NCI-H146 treated with DMSO at 0.1 percent for 48 hours (cell line): ENCODE data around the gene TEX55.
A peak's percentile ranks its signal among the peaks of the same experiment; 100 is the strongest.
"Not testable (repeated sequence)": the region's sequence is repeated elsewhere in the genome, so short reads cannot be mapped to it uniquely, and the experiment has no call there.

Experiments used
- DNase-seq: peaks from one replicate; lab custom pipeline; 2025; ENCODE audit not compliant: unreplicated experiment; lab: John Stamatoyannopoulos, UW

TEX55 gene

DNA sequence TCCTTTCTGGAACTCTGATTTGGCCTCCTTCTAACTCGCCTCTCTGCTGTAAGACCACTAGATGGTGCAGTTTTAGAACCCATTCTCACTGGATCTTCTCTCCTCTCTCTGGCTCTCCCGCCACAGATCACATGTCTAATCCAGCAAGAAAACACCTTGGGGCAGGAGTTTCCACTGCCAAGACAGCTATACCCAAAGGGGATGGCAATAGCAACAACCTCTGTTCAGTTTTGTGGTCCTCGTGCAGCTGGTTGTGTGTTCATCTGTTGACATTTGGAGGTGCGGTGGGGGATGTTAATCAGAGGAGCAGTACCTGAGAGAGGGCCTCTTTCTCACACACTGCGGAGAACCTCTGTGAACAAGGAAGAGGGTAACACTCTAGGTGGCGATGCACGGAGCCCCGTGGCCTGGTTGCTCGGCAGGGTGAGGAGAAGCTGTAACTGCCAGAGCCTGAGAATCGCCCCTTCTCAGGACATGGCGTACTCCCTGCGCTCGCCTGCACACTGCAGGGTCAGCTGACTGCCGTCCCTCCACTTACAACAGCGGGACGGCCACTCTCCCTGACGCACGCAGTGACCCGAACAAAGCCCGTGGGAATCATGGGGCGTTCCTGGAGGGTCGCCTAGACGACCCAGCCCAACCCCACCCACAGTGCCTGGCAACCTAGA lies at the start of gene TEX55:
TSS of gene TEX55 (plus strand) at position 666 of the 668 bp plus-strand sequence. CDS start 25 bp downstream, outside the sequence.
- peak; percentile 87 for DNase-seq

DNA sequence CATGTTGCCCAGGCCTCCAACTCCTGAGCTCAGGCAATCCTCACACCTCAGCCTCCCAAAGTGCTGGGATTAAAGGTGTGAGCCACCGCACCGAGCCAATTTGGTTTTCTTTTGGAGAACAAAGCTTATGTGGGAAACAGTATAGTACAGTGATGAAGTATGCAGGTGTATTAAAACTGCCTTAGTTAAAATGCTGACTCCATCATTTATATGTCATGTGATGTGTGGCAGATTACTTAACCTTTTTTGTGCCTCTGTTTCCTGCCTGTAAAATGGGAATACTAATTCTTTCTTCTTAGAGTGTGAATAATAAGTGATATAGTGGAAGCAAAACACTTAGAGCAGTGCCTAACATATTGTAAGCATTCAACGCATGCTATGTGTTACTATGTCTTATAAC lies 48.0 kb upstream of the TEX55 start:
- no peak for DNase-seq

DNA sequence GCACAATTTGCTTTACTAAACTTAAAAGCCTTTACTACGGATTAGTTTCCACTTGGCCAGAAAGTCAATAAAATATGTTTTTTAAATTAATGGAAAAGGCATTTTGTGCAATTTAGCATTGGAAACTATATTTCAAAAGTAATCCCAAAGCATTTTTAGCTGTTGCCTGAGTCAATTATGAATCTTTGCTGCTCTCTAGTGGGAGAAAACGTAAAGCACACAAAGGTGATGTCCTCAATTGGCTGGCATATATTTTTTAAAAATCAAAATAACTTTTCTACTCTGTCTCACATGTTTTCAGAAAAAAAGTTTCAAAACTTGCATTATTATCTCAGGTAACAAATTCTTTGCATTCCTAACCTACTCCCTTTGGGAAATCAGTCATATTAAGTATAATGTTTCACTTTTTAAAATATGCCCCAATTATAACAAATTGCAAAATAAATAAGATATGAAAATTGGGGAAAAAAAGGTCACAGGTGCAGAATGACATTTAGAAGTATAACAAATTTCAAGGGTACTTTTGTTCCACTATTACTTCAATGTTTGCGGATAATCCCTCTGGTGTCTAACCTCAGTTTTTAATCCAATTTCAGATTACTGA lies 47.2 kb upstream of the TEX55 start:
- DNase-seq, result no peak

DNA sequence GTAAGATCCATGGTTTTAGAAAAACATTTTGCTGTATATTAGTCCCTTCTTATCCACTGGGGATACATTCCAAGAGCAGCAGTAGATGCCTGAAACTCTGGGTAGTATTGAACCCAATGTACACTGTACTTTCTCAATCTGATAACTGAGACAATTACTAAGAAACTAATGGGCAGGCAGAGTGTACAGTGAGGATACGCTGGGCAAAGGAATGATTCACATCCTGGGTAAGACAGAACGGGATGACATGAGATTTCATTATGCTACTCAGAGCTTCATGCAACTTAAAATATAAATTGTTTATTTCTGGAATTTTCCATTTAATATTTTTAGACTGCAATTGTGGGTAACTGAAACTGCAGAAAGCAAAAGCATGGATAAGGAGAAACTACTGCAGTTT lies 46.2 kb upstream of the TEX55 start:
- no peak for DNase-seq

DNA sequence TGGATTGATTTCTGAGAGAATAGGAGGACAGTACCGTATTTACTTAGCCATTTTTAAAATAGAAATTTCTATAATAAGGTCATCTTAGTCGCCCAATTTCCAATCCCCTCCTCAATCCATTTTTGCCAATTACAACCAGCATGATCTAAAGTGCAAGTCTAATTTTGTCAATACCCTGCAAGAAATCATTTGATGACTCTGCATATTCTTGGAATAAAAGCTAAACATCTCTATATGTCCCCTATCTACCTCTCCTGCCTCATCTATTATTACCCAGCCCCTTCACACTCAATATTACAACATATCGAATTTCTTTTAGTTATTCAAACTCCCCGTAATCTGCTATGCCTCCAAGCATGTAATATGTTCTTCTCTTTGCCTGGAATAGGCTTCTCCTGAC lies 41.9 kb upstream of the TEX55 start:
- no peak for DNase-seq

DNA sequence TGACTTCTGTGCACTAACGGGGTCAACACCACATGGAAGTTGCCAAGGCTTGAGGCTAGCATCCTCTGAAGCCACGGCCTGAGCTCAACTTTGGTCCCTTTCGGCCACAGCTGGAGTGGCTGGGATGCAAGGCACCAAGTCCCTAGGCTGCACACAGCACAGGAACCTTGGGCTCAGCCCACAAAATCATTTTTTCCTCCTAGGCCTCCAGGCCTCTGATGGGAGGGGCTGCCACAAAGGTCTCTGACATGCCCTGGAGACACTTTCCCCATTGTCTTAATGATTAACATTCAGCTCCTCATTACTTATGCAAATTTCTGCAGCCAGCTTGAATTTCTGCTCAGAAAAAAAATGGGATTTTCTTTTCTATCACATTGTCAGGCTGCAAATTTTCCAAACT lies 27.6 kb upstream of the TEX55 start:
- DNase-seq, result not testable (repeated sequence)

DNA sequence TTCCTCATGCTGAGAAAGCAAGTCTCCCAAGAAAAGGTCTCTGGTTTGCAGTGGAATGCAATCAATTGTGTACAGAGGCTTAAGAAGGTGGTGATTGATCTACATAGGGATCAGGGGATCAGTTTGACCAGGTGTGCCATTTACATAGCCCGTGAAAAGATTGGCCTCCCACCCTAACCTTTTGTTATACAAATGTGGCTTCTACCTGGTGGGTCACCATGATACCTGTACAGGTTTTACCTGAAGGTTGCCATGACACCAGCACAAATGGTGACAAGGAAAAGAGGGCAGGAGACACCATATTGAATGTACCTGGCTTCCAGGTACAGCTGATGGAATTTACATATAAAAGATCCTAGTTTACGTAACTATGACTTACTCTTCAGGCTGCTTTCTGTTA lies 25.5 kb upstream of the TEX55 start:
- DNase-seq, result no peak

DNA sequence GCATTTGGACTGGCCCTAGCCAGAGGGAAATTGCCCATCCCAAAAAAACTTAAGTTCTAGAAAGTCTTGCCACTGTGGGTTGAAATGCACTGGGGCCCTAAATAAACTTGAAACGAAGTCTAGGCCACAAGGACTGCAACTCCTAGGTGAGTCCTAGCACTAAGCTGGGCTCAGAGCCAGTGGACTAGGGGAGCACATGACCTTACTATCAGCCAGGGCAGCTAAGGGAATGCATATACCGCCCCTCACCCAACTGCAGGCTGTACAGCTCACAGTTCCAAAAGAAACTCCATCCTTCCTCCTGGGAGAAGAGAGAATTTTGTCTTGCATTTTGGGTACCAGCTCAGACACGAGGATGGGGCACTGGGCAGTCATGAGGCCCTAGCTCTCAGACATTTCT lies 23.6 kb upstream of the TEX55 start:
- DNase-seq, result no peak

DNA sequence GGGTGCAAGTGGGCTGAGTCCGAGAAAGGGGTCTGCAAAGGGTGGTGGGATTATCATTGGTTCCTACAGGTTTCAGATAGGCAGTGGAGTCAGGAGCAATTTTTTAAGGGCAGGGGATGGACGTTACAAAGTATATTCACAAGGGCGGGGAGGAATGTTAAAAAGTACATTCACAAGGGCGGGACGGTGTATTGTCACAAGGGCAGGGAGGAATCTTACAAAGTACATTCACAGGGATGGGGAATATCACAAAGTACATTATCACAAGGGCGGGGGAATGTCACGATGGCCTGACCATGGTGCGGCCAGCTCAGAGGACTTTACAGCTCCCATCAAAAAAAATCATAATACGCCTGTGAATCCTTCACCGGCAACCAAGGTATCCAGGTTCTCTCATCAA lies 20.6 kb upstream of the TEX55 start:
- no peak for DNase-seq

DNA sequence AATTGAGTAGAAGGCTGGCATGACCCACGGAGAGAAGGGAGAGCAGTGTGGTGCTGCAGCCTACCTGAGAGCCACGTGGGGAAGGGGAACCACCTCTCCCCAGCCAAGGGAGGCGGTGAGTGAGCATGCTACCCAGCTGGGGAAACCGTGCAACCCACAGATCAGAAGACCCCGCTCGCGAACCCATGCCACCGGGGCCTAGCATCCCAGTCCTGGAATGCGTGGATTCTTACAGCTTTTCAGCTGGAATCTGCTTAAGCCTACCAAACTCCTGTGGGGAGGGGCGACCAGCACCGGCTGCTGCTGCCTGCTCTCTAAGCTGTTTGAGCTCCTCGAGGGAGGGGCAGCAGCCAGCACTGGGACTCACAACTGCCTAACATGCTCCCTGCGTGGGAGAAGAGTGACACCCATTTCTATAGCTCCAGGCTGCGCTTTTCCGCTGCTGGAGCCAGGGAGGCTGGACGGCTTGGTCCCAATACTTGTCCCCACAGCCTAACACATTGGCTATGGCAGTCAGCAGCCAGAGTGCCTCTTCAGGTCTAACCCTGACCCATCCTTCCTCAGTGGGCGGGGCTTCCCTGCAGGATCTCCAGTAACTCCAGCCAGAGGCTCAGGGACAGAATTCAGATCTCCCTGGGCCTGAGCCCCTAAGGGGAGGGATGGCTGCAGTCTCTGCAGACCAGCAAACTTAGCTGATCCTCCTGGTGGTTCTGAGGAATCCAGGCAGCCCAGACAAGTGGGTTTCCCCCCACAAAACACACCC lies 20.0 kb upstream of the TEX55 start:
- no peak for DNase-seq

DNA sequence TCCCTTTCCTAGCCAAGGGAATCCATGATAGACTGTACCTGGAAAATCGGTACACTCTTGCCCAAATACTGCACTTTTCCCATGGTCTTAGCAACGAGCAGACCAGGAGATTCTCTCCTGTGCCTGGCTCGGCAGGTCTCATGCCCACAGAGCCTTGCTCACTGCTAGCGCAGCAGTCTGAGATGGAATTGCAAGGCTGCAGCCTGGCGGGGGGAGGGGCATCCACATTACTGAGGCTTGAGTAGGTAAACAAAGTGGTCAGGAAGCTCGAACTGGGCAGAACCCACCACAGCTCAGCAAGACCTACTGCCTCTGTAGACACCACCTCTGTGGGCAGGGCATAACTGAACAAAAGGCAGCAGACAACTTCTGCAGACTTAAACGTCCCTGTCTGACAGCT lies 15.7 kb upstream of the TEX55 start:
- DNase-seq, result not testable (repeated sequence)

DNA sequence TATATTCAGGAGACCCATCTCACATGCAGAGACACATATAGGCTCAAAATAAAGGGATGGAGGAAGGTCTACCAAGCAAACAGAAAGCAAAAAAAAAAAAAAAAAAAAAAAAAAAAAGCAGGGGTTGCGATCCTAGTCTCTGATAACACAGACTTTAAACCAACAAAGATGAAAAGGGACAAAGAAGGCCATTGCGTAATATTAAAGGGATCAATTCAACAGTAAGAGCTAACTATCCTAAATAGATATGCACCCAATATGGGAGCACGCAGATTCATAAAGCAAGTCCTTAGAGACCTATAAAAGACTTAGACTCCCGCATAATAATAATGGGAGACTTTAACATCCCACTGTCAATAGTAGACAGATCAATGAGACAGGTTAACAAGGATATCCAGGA lies 13.7 kb upstream of the TEX55 start:
- DNase-seq, result not testable (repeated sequence)

DNA sequence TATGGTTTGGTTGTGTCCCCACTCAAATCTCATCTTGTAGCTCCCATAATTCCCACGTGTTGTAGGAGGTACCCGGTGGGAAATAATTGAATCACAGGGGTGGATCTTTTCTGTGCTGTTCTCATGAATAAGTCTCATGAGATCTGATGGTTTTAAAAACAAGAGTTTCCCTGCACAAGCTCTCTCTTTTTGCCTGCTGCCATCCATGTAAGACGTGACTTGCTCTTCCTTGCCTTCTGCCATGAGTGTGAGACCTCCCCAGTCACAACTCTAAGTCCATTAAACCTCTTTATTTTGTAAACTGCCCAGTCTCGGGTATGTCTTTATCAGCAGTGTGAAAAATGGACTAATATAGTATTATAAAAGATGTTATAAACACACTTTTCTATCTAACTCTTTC lies 6.6 kb upstream of the TEX55 start:
- not testable (repeated sequence) for DNase-seq

DNA sequence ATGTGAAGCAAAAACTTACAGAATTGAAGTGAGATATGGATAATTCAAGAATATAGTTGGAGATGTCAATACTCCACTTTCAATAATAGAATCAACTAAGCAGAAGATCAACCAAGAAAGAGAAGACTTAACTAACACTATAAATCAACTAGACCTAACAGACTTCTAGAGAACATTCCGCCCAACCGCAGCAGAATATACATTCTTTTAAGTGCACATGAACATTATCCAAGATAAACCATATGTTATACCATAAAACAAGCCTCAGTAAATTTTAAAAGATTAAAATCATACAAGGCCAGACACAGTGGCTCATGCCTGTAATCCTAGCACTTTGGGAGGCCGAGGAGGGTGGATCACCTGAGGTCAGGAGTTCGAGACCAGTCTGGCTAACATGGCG lies 5.5 kb upstream of the TEX55 start:
- no peak for DNase-seq

DNA sequence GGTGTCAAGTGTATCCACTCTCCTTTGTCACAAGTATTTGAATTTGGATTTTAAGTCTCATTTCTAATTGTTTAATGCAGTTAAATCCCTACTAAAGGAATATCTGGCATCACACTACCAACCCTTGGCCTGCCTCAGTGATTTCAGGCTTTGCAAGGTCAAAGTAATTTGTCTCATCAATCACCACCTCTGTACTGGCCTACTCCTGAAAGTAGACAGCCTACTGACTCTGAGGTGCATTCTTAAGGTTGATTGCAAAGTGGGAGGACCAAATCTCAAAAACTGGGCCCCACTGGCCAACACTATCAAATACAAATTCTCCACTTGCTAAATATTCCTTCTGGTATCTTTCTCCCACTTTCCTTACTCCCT lies 851 bp upstream of the TEX55 start:
- no peak for DNase-seq

DNA sequence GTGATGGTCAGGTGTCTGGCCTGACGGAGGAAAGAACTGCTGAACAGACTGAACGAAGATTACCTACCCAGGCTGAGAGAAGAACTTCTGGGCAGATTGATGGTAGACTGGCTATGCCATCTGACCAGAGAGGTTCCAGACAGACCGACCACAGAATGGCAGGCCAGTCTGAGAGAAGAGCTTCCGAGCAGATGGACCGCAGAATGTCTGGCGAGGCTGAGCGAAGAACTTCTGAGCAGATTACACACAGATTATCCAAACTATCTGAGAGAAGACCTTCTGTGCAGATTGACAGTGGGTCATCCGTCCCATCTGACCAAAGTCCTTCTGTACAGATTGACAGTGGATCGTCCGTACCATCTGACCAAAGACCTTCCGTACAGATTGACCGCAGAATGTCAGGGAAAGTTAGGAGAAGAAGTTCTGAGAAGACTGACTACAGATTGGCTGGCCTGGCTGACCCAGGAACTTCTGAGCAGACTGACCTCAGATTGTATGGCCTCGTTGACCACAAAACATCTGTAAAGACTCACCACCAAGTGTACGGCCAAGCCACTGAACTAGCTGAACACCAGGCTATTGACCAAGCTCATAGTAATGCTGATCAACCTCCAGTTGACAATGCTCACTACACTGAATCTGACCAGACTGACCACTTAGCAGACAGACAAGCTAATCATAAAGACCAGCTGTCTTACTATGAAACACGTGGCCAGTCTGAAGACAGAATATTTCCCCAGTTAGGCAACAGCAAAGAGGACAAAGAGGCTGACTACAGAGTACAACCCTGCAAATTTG lies 812 bp downstream of the TEX55 start:
- DNase-seq, result no peak

DNA sequence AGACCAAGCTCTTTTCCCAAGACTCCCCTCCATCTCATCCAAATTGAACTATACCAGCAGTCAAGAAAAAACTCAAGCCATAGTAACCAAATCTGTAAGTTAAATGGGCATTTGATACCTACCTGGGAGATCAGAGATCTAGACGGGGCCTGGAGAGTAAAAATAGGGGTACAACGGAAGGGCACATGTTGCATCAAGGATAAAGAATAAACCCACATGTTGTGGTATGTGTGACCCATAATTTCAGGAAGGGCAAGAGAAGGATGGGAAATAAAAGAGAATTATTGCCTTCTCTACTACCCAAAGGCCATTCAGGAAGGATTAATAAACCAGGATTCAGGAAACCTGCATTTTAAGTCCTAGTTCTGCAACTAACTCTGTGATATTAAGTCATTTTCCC lies 1.5 kb downstream of the TEX55 start:
- DNase-seq, result no peak

DNA sequence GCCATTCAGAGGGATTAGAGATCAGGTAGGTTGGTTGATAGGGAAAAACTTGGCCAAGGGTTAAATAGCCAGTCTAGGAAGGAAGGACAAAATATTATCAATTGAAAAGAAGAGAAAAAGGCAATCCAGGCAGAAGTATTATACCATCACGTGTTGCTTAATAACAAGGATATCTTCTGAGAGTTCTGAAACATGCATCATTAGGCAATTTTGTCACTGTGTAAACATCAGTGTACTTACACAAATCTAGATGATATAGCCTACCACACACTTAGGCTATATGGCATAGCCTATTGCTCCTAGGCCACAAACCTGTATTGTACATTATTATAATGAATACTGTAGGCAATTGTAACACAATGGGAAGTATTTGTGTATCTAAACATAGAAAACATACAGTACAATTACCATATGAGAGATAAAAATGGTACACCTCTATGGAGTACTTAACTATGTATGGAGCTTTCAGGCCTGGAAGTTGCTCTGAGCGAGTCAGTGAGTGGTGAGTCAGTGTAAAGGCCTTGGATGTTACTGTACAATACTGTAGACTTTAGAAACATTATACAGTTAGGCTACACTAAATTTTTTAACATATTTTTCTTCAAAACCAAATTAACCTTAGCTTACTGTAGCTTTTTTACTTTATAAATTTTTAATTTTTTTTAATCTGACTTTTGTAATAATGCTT lies 2.7 kb downstream of the TEX55 start:
- DNase-seq, result no peak

DNA sequence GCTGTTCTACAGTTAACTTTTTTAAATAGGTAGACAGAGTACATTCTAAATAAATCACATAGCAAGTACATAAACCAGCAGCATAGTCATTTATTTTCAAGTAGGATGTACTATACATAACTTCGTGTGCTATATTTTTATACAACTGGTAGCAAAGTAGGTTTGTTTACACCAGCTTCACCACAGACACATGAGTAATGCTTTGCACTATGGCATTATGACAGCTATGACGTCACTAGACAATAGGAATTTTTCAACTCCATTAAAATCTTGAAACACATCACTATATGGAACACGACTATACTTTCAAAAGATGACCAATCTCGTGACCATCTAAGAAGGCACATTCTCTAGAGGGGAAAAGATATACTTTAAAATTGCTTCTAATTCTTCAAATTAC lies 3.5 kb downstream of the TEX55 start:
- no peak for DNase-seq

DNA sequence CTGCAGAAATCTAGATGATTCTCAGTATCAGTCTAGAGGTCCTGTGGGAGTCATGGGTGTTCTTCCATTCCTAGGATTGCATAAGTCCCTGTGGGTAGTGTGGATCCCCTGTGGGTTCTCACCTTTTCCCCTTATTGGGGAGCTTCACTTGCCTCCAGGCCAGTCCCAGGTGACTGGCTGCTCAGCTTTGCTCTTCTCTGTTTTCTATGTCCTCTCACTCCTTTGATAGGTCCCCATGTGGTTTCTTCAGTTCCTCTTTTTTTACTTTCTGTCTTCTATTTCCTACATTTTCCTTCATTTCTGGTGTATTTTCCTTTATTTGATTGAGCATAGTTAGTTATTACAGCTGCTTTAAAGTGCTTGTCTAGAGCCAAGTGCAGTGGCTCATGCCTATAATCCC lies 10.9 kb downstream of the TEX55 start:
- no peak for DNase-seq

DNA sequence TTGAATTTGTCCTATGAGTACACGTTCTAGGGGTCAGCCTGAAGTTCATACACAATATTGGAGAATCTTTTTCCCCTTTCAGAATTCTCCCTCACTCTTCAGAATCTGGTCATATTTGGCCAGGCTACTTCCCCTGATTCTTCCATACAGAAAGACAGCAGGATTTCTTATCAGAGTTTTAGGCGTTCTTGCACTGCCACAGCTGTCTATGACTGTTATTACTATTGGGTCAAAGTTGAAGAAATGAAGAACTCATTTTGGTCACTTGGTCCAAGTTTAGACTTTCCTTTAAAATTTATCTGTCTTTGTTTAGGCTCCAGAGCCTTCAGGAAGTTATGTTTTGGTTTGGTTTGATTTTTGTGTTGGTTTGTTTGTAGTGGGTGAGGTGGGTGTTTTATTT lies 12.0 kb downstream of the TEX55 start:
- no peak for DNase-seq
